GM23338 (cell line): ENCODE measurements around the gene RAB40C. TPM values are rescaled to one million over a fixed set of nuclear protein-coding genes. Genes with fewer than 3 reads are reported as not detected.

Source experiments
- ATAC-seq: fragments of 200-7000 bp; cut with Tn5 transposase; 3 replicates; pipeline ENCODE4 v1.9.1; 2020
- DNase-seq: peaks from one replicate; pipeline ENCODE4 v3.0.0-alpha.2; 2015; ENCODE audit warnings: low spot score
- H2AFZ ChIP-seq: fragments of 200-600 bp; sonication (generic); 2 replicates; pipeline ENCODE4 v1.8.0; 2016; ENCODE audit warnings: antibody characterized with exemption, mild to moderate bottlenecking, moderate library complexity
- H3F3A ChIP-seq: fragments of 200-600 bp; sonication (generic); replicated peaks from 2 replicates; pipeline ENCODE4 v1.8.0; 2017; ENCODE audit warnings: antibody characterized with exemption, mixed run types, low read depth
- H3K27ac ChIP-seq: fragments of 200-600 bp; sonication (generic); 2 replicates; pipeline ENCODE4 v1.6.1; 2016; ENCODE audit warnings: low read depth
- H3K27me3 ChIP-seq: fragments of 200-600 bp; sonication (generic); 2 replicates; pipeline ENCODE4 v1.8.0; 2016; ENCODE audit warnings: mild to moderate bottlenecking, mixed run types, moderate library complexity; ENCODE audit not compliant: insufficient read depth
- H3K36me3 ChIP-seq: fragments of 200-600 bp; sonication (generic); 2 replicates; pipeline ENCODE4 v1.8.0; 2016; ENCODE audit warnings: mild to moderate bottlenecking; ENCODE audit not compliant: insufficient read depth
- H3K4me1 ChIP-seq: fragments of 200-600 bp; sonication (generic); 2 replicates; pipeline ENCODE4 v1.8.0; 2016; ENCODE audit warnings: mild to moderate bottlenecking, moderate library complexity; ENCODE audit not compliant: insufficient read depth
- H3K4me2 ChIP-seq: fragments of 200-600 bp; sonication (generic); 2 replicates; pipeline ENCODE4 v1.7.1; 2017; ENCODE audit warnings: mixed run types
- H3K4me3 ChIP-seq: fragments of 200-600 bp; sonication (generic); 2 replicates; pipeline ENCODE4 v1.6.1; 2016; ENCODE audit warnings: mixed run types
- H3K79me2 ChIP-seq: fragments of 200-600 bp; sonication (generic); replicated peaks from 2 replicates; pipeline ENCODE4 v1.8.0; 2017; ENCODE audit warnings: mild to moderate bottlenecking; ENCODE audit not compliant: insufficient read depth
- H3K9me2 ChIP-seq: fragments of 200-600 bp; sonication (generic); 2 replicates; pipeline ENCODE4 v1.8.0; 2017; ENCODE audit not compliant: insufficient read depth
- H4K20me1 ChIP-seq: fragments of 200-600 bp; sonication (generic); replicated peaks from 2 replicates; pipeline ENCODE4 v1.8.0; 2017; ENCODE audit warnings: mild to moderate bottlenecking; ENCODE audit not compliant: insufficient read depth
- H3K27ac Mint-ChIP-seq: 2 replicates; pipeline ENCODE4 v1.8.0; 2020; ENCODE audit warnings: inconsistent platforms, mild to moderate bottlenecking, moderate library complexity, mixed read lengths
- H3K27me3 Mint-ChIP-seq: 3 replicates; pipeline ENCODE4 v1.8.0; 2022; ENCODE audit warnings: low read depth, mild to moderate bottlenecking, moderate library complexity, mixed read lengths, inconsistent platforms; ENCODE audit not compliant: insufficient read depth, poor library complexity
- H3K36me3 Mint-ChIP-seq: 3 replicates; pipeline ENCODE4 v1.8.0; 2021; ENCODE audit warnings: low read depth, mild to moderate bottlenecking, inconsistent platforms, moderate library complexity, mixed read lengths
- H3K4me1 Mint-ChIP-seq: 3 replicates; pipeline ENCODE4 v1.8.0; 2020; ENCODE audit warnings: mild to moderate bottlenecking, inconsistent platforms, mixed read lengths
- H3K4me3 Mint-ChIP-seq: 3 replicates; pipeline ENCODE4 v1.8.0; 2021; ENCODE audit warnings: moderate library complexity, mild to moderate bottlenecking, inconsistent platforms, mixed read lengths
- H3K9me3 Mint-ChIP-seq: 3 replicates; pipeline ENCODE4 v1.8.0; 2020; ENCODE audit warnings: moderate library complexity, mild to moderate bottlenecking, inconsistent platforms, mixed read lengths
- EZH2 ChIP-seq: fragments of 200-600 bp; sonication (generic); IDR thresholded peaks from one replicate; pipeline ENCODE4 v1.8.0; 2017; ENCODE audit warnings: antibody characterized with exemption, mild to moderate bottlenecking, low read depth; ENCODE audit not compliant: unreplicated experiment
- JUNB ChIP-seq: IDR thresholded peaks from one replicate; pipeline ENCODE4 v1.6.1; 2016; ENCODE audit warnings: antibody characterized with exemption; ENCODE audit not compliant: unreplicated experiment
- NANOG ChIP-seq: IDR thresholded peaks from 2 replicates; pipeline ENCODE4 v1.6.1; 2016; ENCODE audit warnings: antibody characterized with exemption, borderline replicate concordance
- POLR2AphosphoS5 ChIP-seq: IDR thresholded peaks from 2 replicates; pipeline ENCODE4 v1.6.1; 2016; ENCODE audit warnings: antibody characterized with exemption, low read depth
- STAT1 ChIP-seq: IDR thresholded peaks from one replicate; pipeline ENCODE4 v1.6.1; 2016; ENCODE audit warnings: antibody characterized with exemption; ENCODE audit not compliant: unreplicated experiment
- ZNF114 ChIP-seq: fragments of 250-450 bp; sonication (Bioruptor Pico); IDR thresholded peaks from 2 replicates; pipeline ENCODE4 v1.5.0; 2020; ENCODE audit warnings: mild to moderate bottlenecking, moderate library complexity
- ZNF331 ChIP-seq: fragments of 250-450 bp; sonication (Bioruptor Pico); IDR thresholded peaks from 2 replicates; pipeline ENCODE4 v1.5.0; 2020; ENCODE audit warnings: low read depth, mild to moderate bottlenecking, moderate library complexity
- polyA plus RNA-seq: library from polyadenylated mRNA; unstranded; fragments of >200 nt; fragmentation: Nextera tagmentation; extraction: Ambion mirVana; gene quantifications from 2 replicates; pipeline ENCODE4 v1.2.1, GENCODE V29; 2016
- total RNA-seq: library from RNA; depleted of rRNA; stranded (reverse); fragments of >200 nt; shearing (Covaris generic); gene quantifications from 2 replicates; pipeline ENCODE4 v1.2.3, GENCODE V29; 2014
- TF ChIP-seq, protein P1 (sequence below): IDR thresholded peaks from one replicate; pipeline ENCODE4 v1.6.1; 2018; ENCODE audit warnings: antibody characterized with exemption; ENCODE audit not compliant: unreplicated experiment
- TF ChIP-seq, protein P2 (sequence below): IDR thresholded peaks from 2 replicates; pipeline ENCODE4 v1.6.1; 2016; ENCODE audit warnings: antibody characterized with exemption
- TF ChIP-seq, protein P3 (sequence below), 2 experiments: fragments of 200-600 bp in 1 of 2; sonication (generic) in 1 of 2; conservative IDR thresholded peaks; 2 replicates each; pipeline versions ENCODE4 v1.5.1 to v1.6.1; 2016 to 2017; ENCODE audit warnings: antibody characterized with exemption in 2 of 2, low read depth in 2 of 2, mild to moderate bottlenecking in 2 of 2, moderate library complexity in 1 of 2

The RAB40C gene
- total and polyA plus RNA-seq, 2 experiments from 2014 or later = 11.2 to 24.6 TPM

DNA sequence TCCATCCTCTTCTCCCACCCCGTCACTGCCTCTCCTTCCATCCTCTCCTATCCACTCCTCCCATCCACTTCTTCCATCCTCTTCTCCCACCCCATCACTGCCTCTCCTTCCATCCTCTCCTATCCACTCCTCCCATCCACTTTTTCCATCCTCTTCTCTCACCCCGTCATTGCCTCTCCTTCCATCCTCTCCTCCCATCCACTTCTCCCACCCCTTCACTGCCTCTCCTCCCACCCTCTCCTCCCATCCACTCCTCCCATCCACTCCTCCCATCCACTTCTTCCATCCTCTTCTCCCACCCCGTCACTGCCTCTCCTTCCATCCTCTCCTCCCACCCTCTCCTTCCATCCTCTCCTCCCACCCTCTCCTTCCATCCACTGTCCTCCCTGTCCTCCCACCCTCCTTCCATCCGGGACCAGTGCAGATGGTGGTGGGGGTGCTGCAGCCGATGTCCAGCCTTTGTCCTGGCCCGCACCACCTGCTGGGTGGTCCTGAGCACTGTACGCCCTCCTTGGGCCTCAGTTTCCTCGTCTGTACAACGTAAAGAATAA lies 42.0 kb downstream of the RAB40C start (continued):
- TF ChIP-seq, protein P1, sequence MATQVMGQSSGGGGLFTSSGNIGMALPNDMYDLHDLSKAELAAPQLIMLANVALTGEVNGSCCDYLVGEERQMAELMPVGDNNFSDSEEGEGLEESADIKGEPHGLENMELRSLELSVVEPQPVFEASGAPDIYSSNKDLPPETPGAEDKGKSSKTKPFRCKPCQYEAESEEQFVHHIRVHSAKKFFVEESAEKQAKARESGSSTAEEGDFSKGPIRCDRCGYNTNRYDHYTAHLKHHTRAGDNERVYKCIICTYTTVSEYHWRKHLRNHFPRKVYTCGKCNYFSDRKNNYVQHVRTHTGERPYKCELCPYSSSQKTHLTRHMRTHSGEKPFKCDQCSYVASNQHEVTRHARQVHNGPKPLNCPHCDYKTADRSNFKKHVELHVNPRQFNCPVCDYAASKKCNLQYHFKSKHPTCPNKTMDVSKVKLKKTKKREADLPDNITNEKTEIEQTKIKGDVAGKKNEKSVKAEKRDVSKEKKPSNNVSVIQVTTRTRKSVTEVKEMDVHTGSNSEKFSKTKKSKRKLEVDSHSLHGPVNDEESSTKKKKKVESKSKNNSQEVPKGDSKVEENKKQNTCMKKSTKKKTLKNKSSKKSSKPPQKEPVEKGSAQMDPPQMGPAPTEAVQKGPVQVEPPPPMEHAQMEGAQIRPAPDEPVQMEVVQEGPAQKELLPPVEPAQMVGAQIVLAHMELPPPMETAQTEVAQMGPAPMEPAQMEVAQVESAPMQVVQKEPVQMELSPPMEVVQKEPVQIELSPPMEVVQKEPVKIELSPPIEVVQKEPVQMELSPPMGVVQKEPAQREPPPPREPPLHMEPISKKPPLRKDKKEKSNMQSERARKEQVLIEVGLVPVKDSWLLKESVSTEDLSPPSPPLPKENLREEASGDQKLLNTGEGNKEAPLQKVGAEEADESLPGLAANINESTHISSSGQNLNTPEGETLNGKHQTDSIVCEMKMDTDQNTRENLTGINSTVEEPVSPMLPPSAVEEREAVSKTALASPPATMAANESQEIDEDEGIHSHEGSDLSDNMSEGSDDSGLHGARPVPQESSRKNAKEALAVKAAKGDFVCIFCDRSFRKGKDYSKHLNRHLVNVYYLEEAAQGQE = no peak
- TF ChIP-seq EZH2 (no peak), POLR2AphosphoS5 (no peak; the same call in 1 of the 2 replicates), ZNF114 (no peak)
- TF ChIP-seq, protein P2, sequence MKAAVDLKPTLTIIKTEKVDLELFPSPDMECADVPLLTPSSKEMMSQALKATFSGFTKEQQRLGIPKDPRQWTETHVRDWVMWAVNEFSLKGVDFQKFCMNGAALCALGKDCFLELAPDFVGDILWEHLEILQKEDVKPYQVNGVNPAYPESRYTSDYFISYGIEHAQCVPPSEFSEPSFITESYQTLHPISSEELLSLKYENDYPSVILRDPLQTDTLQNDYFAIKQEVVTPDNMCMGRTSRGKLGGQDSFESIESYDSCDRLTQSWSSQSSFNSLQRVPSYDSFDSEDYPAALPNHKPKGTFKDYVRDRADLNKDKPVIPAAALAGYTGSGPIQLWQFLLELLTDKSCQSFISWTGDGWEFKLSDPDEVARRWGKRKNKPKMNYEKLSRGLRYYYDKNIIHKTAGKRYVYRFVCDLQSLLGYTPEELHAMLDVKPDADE = no peak

DNA sequence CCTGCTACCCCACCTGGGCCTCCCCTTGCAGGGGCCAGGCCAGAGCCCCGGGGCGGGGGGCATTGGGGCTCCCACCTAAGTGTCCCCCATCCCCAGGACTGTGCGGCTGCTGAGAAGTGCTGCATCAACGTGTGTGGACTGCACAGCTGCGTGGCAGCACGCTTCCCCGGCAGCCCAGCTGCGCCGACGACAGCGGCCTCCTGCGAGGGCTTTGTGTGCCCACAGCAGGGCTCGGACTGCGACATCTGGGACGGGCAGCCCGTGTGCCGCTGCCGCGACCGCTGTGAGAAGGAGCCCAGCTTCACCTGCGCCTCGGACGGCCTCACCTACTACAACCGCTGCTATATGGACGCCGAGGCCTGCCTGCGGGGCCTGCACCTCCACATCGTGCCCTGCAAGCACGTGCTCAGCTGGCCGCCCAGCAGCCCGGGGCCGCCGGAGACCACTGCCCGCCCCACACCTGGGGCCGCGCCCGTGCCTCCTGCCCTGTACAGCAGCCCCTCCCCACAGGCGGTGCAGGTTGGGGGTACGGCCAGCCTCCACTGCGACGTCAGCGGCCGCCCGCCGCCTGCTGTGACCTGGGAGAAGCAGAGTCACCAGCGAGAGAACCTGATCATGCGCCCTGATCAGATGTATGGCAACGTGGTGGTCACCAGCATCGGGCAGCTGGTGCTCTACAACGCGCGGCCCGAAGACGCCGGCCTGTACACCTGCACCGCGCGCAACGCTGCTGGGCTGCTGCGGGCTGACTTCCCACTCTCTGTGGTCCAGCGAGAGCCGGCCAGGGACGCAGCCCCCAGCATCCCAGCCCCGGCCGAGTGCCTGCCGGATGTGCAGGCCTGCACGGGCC lies 42.8 kb downstream of the RAB40C start:
- Mint-ChIP-seq H3K36me3 (no peaks in the 10 kb centered on the region), H3K27me3 (peaks cover 17% of the 10 kb centered on the region), H3K9me3 (peaks cover 4% of the 10 kb centered on the region; the same call in 2 of the 3 replicates), H3K4me3 (no peak overlapping the region), H3K4me1 (peaks cover 17% of the 10 kb centered on the region), H3K27ac (no peak overlapping the region)
- 0 out of 2 replicates have a peak, but pooled peaks cover 3% of the 10 kb centered on the region for H3F3A ChIP-seq
- no peak overlapping the region for H3K4me2 ChIP-seq
- no peak overlapping the region for H3K4me3 ChIP-seq
- H3K4me1 ChIP-seq = peaks cover 18% of the 10 kb centered on the region
- no peak overlapping the region for H3K27ac ChIP-seq
- H3K79me2 ChIP-seq = no peaks in the 10 kb centered on the region; the same call in 1 of the 2 replicates
- H3K9me2 ChIP-seq = no peaks in the 10 kb centered on the region
- ATAC-seq (no peak), DNase-seq (no peak)
- no peaks in the 10 kb centered on the region for H3K36me3 ChIP-seq
- H2AFZ ChIP-seq = no peak overlapping the region
- H4K20me1 ChIP-seq = no peaks in the 10 kb centered on the region
- TF ChIP-seq POLR2AphosphoS5 = no peak
- no peak for TF ChIP-seq NANOG
- TF ChIP-seq, protein P2 = no peak
- TF ChIP-seq ZNF331 (CRISPR knock-in tag) = no peak
- no peak for TF ChIP-seq EZH2
- TF ChIP-seq ZNF114 = no peak
- no peak for TF ChIP-seq JUNB
- no peak for TF ChIP-seq STAT1
- TF ChIP-seq, protein P3, sequence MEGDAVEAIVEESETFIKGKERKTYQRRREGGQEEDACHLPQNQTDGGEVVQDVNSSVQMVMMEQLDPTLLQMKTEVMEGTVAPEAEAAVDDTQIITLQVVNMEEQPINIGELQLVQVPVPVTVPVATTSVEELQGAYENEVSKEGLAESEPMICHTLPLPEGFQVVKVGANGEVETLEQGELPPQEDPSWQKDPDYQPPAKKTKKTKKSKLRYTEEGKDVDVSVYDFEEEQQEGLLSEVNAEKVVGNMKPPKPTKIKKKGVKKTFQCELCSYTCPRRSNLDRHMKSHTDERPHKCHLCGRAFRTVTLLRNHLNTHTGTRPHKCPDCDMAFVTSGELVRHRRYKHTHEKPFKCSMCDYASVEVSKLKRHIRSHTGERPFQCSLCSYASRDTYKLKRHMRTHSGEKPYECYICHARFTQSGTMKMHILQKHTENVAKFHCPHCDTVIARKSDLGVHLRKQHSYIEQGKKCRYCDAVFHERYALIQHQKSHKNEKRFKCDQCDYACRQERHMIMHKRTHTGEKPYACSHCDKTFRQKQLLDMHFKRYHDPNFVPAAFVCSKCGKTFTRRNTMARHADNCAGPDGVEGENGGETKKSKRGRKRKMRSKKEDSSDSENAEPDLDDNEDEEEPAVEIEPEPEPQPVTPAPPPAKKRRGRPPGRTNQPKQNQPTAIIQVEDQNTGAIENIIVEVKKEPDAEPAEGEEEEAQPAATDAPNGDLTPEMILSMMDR (conservative IDR thresholded peaks at IDR 0.05; ENCODE audit: low read depth in 2 of 2) = no peak
- H3K27me3 ChIP-seq = no peaks in the 10 kb centered on the region
